Breast epithelium (tissue), 4 donors: Measurements from ENCODE around the gene CRTAC1. TPM values are rescaled to one million over a fixed set of nuclear protein-coding genes. Genes with fewer than 3 reads are reported as not detected.

Experiments used
- DNase-seq, 2 donors: peaks; one replicate each; pipeline ENCODE4 v3.0.0-alpha.2; 2019; ENCODE audit warnings: low spot score in 2 of 2
- H3K27ac ChIP-seq, 2 donors: fragments of 200-600 bp; sonication (generic) in 1 of 2; one replicate each; pipeline ENCODE4 v1.5.1; 2016 to 2019; ENCODE audit warnings: mild to moderate bottlenecking in 1 of 2
- H3K27me3 ChIP-seq, 2 donors: fragments of 200-600 bp; sonication (generic) in 1 of 2; one replicate each; pipeline versions ENCODE4 v1.5.1 to v1.6.0; 2017 to 2019; ENCODE audit warnings: control low read depth in 1 of 2, mild to moderate bottlenecking in 1 of 2
- H3K36me3 ChIP-seq: fragments of 200-600 bp; one replicate; pipeline ENCODE4 v1.5.1; 2019
- H3K4me1 ChIP-seq, 2 donors: fragments of 200-600 bp; sonication (generic); one replicate each; pipeline ENCODE4 v1.5.1; 2016 to 2019; ENCODE audit warnings: control low read depth in 1 of 2
- H3K4me3 ChIP-seq, 3 donors: fragments of 200-600 bp; sonication (generic); 1 replicate in 2 of 3; 2 replicates in 1 of 3; pipeline ENCODE4 v1.5.1; 2016 to 2019; ENCODE audit warnings: mild to moderate bottlenecking in 3 of 3, moderate library complexity in 2 of 3
- H3K9me3 ChIP-seq, 2 donors: fragments of 200-600 bp; sonication (generic) in 1 of 2; one replicate each; pipeline ENCODE4 v1.5.1; 2016 to 2019; ENCODE audit warnings: control low read depth in 1 of 2
- CTCF ChIP-seq, 3 donors: fragments of 450-650 bp; IDR thresholded peaks; one replicate each; pipeline ENCODE4 v1.5.1; 2016 to 2017; ENCODE audit warnings: antibody characterized with exemption in 3 of 3, mild to moderate bottlenecking in 3 of 3, moderate library complexity in 3 of 3
- POLR2A ChIP-seq: fragments of 450-650 bp; IDR thresholded peaks from one replicate; pipeline ENCODE4 v1.6.1; 2016; ENCODE audit warnings: antibody characterized with exemption, mild to moderate bottlenecking, moderate library complexity
- POLR2AphosphoS5 ChIP-seq, 3 donors: sonication (generic); formaldehyde crosslinking; IDR thresholded peaks; one replicate each; pipeline ENCODE4 v1.6.1; 2017; ENCODE audit warnings: antibody characterized with exemption in 3 of 3
- intact Hi-C: fragments of 100-400 bp; cut with DNase I; formaldehyde crosslinking; loops from one replicate; pipeline ENCODE4 v1.15.1; 2023; ENCODE audit warnings: low total_unique reads
- total RNA-seq, 3 donors: library from RNA; depleted of rRNA; stranded (reverse); fragments of >200 nt; gene quantifications; one replicate each; pipeline ENCODE4 v1.1.0, GENCODE V29; 2016

CRTAC1 gene
- total RNA-seq, 3 donors from 2014 or later = 1.6 to 4.7 (median 1.9) TPM

- H3K36me3 ChIP-seq = no peaks in the 10 kb centered on the region
- no peak for DNase-seq
- no peaks in the 10 kb centered on the region for H3K4me1 ChIP-seq
- H3K9me3 ChIP-seq = no peaks in the 10 kb centered on the region
- H3K27ac ChIP-seq = no peak overlapping the region
- H3K27me3 ChIP-seq = no peaks in the 10 kb centered on the region
- intact Hi-C loops = no loop called here
- no peak overlapping the region for H3K4me3 ChIP-seq
- TF ChIP-seq POLR2A (no peak), CTCF (IDR thresholded peaks at IDR 0.05) (no peak), POLR2AphosphoS5 (IDR thresholded peaks at IDR 0.05) (no peak)
Measured at GRCh38 chr10:97861097-97861750, 169.2 kb downstream of the CRTAC1 start.

DNA sequence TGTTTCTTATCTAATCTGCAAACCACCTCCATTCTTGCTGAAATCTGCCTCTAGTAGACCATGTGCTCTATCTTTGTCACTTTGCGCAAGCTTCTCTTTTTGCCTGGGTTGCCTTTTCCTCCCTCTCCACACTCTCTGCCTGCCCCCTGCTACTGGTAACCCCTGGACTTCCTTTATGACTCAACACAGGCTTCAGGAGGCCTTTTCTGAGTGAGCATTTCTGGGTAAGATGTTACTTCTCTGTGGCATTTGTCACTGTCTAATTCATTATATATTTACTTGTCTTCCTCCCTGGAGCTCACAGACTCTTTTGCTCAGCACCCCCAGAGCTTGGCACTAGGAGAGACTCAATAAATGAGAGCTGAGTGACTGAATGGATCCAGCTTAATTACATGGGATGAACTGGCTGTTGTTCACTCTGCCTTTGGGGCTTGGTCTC is 172.4 kb downstream of the CRTAC1 start:
- H3K4me3 ChIP-seq = no peak overlapping the region
- DNase-seq = no peak
- intact Hi-C loops = no loop called here
- H3K4me1 ChIP-seq = no peaks in the 10 kb centered on the region
- TF ChIP-seq CTCF (IDR thresholded peaks at IDR 0.05) = no peak
- no peak for TF ChIP-seq POLR2AphosphoS5 (IDR thresholded peaks at IDR 0.05)
- TF ChIP-seq POLR2A = no peak
- no peaks in the 10 kb centered on the region for H3K27me3 ChIP-seq
- H3K9me3 ChIP-seq = no peaks in the 10 kb centered on the region
- H3K27ac ChIP-seq = no peak overlapping the region
- H3K36me3 ChIP-seq = no peaks in the 10 kb centered on the region

- no peak for TF ChIP-seq CTCF (IDR thresholded peaks at IDR 0.05)
- no peak for TF ChIP-seq POLR2AphosphoS5 (IDR thresholded peaks at IDR 0.05)
- TF ChIP-seq POLR2A = no peak
- Histone ChIP-seq H3K27me3 (peaks cover 0 to 14% of the 10 kb centered on the region in 2 donors), H3K4me3 (no peak overlapping the region), H3K27ac (no peak overlapping the region), H3K4me1 (peaks cover 0 to 5% of the 10 kb centered on the region in 2 donors), H3K9me3 (no peaks in the 10 kb centered on the region), H3K36me3 (no peaks in the 10 kb centered on the region)
- intact Hi-C loops = no loop called here
- no peak for DNase-seq
Measured at GRCh38 chr10:97854743-97855142, 175.7 kb downstream of the CRTAC1 start.

GRCh38 chr10:97852840-97853405 is 177.5 kb downstream of the CRTAC1 start:
- Histone ChIP-seq H3K4me1 (peaks cover 0 to 5% of the 10 kb centered on the region in 2 donors), H3K27ac (no peak overlapping the region), H3K9me3 (no peaks in the 10 kb centered on the region), H3K27me3 (peaks cover 0 to 14% of the 10 kb centered on the region in 2 donors), H3K36me3 (no peaks in the 10 kb centered on the region), H3K4me3 (no peak overlapping the region)
- intact Hi-C loops = no loop called here
- DNase-seq = no peak
- TF ChIP-seq CTCF (IDR thresholded peaks at IDR 0.05) (no peak), POLR2A (no peak), POLR2AphosphoS5 (IDR thresholded peaks at IDR 0.05) (no peak)

GRCh38 chr10:97852277-97852676 is 178.1 kb downstream of the CRTAC1 start:
- H3K9me3 ChIP-seq = no peaks in the 10 kb centered on the region
- peaks cover 0 to 5% of the 10 kb centered on the region in 2 donors for H3K4me1 ChIP-seq
- H3K27ac ChIP-seq = no peak overlapping the region
- H3K4me3 ChIP-seq = no peak overlapping the region
- DNase-seq = no peak
- intact Hi-C loops = no loop called here
- H3K27me3 ChIP-seq = peaks cover 0 to 14% of the 10 kb centered on the region in 2 donors
- no peaks in the 10 kb centered on the region for H3K36me3 ChIP-seq
- TF ChIP-seq CTCF (IDR thresholded peaks at IDR 0.05) = no peak
- TF ChIP-seq POLR2A = no peak
- TF ChIP-seq POLR2AphosphoS5 (IDR thresholded peaks at IDR 0.05) = no peak
